Caco-2 (cell line): ENCODE results near the gene TUT4. TPM values are rescaled to one million over a fixed set of nuclear protein-coding genes. Genes with fewer than 3 reads are reported as not detected.
A peak's percentile ranks its signal among the peaks of the same experiment; 100 is the strongest.

Experiments used
- BruUV-seq: library from RNA; stranded (reverse); fragments of 400-500 nt; replicated peaks from 2 replicates; lab custom pipeline; 2021; lab: Mats Ljungman, UMichigan
- CTCF ChIA-PET: fragments of 300-600 bp; sonication (Branson Sonifier 250); formaldehyde crosslinking; loops from one replicate; lab custom pipeline; 2022; ENCODE audit warnings: antibody characterized with exemption; lab: Charles Lee
- POLR2A ChIA-PET: fragments of 300-600 bp; sonication (Branson Sonifier 250); formaldehyde crosslinking; loops from one replicate; lab custom pipeline; 2022; ENCODE audit warnings: antibody characterized with exemption; lab: Charles Lee
- DNase-seq, 2 experiments: peaks; one replicate each; pipeline versions ENCODE4 v3.0.0 to v3.0.0-alpha.2; 2020 to 2022
- H3K27me3 ChIP-seq: replicated peaks from 2 replicates; pipeline ENCODE4 v1.6.0; 2011; ENCODE audit warnings: low read length; ENCODE audit not compliant: control insufficient read depth, insufficient read depth
- H3K36me3 ChIP-seq: 2 replicates; pipeline ENCODE4 v1.5.1; 2011; ENCODE audit warnings: low read length; ENCODE audit not compliant: control insufficient read depth, insufficient read depth
- H3K4me1 ChIP-seq: fragments of 250-450 bp; sonication (Bioruptor Pico); 2 replicates; pipeline ENCODE4 v1.5.1; 2020; ENCODE audit warnings: mild to moderate bottlenecking
- H3K4me3 ChIP-seq: 2 replicates; pipeline ENCODE4 v1.5.1; 2011; ENCODE audit warnings: low read depth, mild to moderate bottlenecking, control low read depth, low read length
- H3K9me3 ChIP-seq: fragments of 250-450 bp; sonication (Bioruptor Pico); 2 replicates; pipeline ENCODE4 v1.5.1; 2020; ENCODE audit warnings: mild to moderate bottlenecking, moderate library complexity
- H3K27ac Mint-ChIP-seq: one replicate; pipeline ENCODE4 v1.8.0; 2022; ENCODE audit warnings: mixed read lengths; ENCODE audit not compliant: unreplicated experiment
- H3K27me3 Mint-ChIP-seq: one replicate; pipeline ENCODE4 v1.8.0; 2022; ENCODE audit warnings: mixed read lengths; ENCODE audit not compliant: insufficient read depth, unreplicated experiment
- H3K36me3 Mint-ChIP-seq: one replicate; pipeline ENCODE4 v1.8.0; 2022; ENCODE audit warnings: mild to moderate bottlenecking, mixed read lengths; ENCODE audit not compliant: insufficient read depth, unreplicated experiment
- H3K4me1 Mint-ChIP-seq: one replicate; pipeline ENCODE4 v1.8.0; 2022; ENCODE audit warnings: low read depth, mixed read lengths; ENCODE audit not compliant: unreplicated experiment
- H3K4me3 Mint-ChIP-seq: one replicate; pipeline ENCODE4 v1.8.0; 2022; ENCODE audit warnings: mild to moderate bottlenecking, moderate library complexity, mixed read lengths; ENCODE audit not compliant: unreplicated experiment
- H3K9me3 Mint-ChIP-seq: one replicate; pipeline ENCODE4 v1.8.0; 2022; ENCODE audit warnings: mixed read lengths; ENCODE audit not compliant: unreplicated experiment
- CTCF ChIP-seq, 2 experiments: fragments of 200-600 bp in 1 of 2; IDR thresholded peaks; 1 replicate in 1 of 2; 2 replicates in 1 of 2; pipeline versions ENCODE4 v1.5.1 to v1.8.0; 2011 to 2022; ENCODE audit warnings: antibody characterized with exemption in 1 of 2, control low read depth in 1 of 2, inconsistent platforms in 1 of 2, low read depth in 1 of 2, low read length in 1 of 2, mild to moderate bottlenecking in 1 of 2, moderate library complexity in 1 of 2; ENCODE audit not compliant: insufficient read depth in 1 of 2, severe bottlenecking in 1 of 2, unreplicated experiment in 1 of 2
- intact Hi-C: fragments of 100-400 bp; cut with micrococcal nuclease; formaldehyde crosslinking; loops from one replicate; pipeline ENCODE4 v1.10.0; 2022; ENCODE audit not compliant: unreplicated experiment
- total RNA-seq: library from RNA; stranded (reverse); gene quantifications from 2 replicates; pipeline ENCODE4 v1.2.3, GENCODE V29; 2022

Gene TUT4
- total RNA-seq, 1 experiment from 2014 or later = 54.9 TPM

- peaks cover 2% of the 10 kb centered on the region; the same call in 1 of the 2 replicates for H3K36me3 ChIP-seq
- peaks cover 45% of the 10 kb centered on the region for H3K36me3 Mint-ChIP-seq
- peak overlapping the region; percentile 91 for H3K27ac Mint-ChIP-seq
- H3K9me3 ChIP-seq = no peaks in the 10 kb centered on the region
- no peaks in the 10 kb centered on the region for H3K9me3 Mint-ChIP-seq
- POLR2A ChIA-PET = interaction anchor here (0.6 to 2.7 kb wide), 7 partner anchors 9 to 793 kb away, joined by 3 to 14 read pairs (median 4); partner anchors contain the start of genes CC2D1B and TUT4
- CTCF ChIA-PET = interaction anchor here (0.6 to 1.5 kb wide), 4 partner anchors 25 to 283 kb away, joined by 4 to 7 read pairs (median 6); no protein-coding TSS in a partner anchor
- H3K4me3 Mint-ChIP-seq = peak overlapping the region; percentile 87
- H3K27me3 Mint-ChIP-seq = no peaks in the 10 kb centered on the region
- H3K27me3 ChIP-seq = no peaks in the 10 kb centered on the region
- H3K4me1 ChIP-seq = peaks cover 17% of the 10 kb centered on the region
- DNase-seq = peak; percentile 31 to 40
- no peaks in the 10 kb centered on the region for H3K4me1 Mint-ChIP-seq
- H3K4me3 ChIP-seq = peak overlapping the region; percentile 60
- TSS peak; percentile 61 for BruUV-seq
- intact Hi-C loops = loop anchor here (1.0 to 5.0 kb wide), 2 partner anchors 37 to 284 kb away; partner anchors contain the start of gene CC2D1B
- no peak for TF ChIP-seq CTCF (IDR thresholded peaks at IDR 0.05; ENCODE audit: insufficient read depth in 1 of 2, low read depth in 1 of 2, low read length in 1 of 2, severe bottlenecking in 1 of 2, unreplicated experiment in 1 of 2)
Measured at GRCh38 chr1:52403566-52404115, 149.3 kb downstream of the TUT4 start.

- no peaks in the 10 kb centered on the region for H3K36me3 ChIP-seq
- ChIA-PET CTCF (no interaction called here), POLR2A (no interaction called here)
- TF ChIP-seq CTCF (IDR thresholded peaks at IDR 0.05; ENCODE audit: insufficient read depth in 1 of 2, low read depth in 1 of 2, low read length in 1 of 2, severe bottlenecking in 1 of 2, unreplicated experiment in 1 of 2) = no peak
- H3K4me3 ChIP-seq = peak overlapping the region; percentile 60
- no peaks in the 10 kb centered on the region for H3K27me3 Mint-ChIP-seq
- H3K4me1 ChIP-seq = peaks cover 17% of the 10 kb centered on the region
- H3K9me3 Mint-ChIP-seq = no peaks in the 10 kb centered on the region
- DNase-seq = no peak
- no peaks in the 10 kb centered on the region for H3K4me1 Mint-ChIP-seq
- peak overlapping the region; percentile 91 for H3K27ac Mint-ChIP-seq
- BruUV-seq = no TSS peak
- peak overlapping the region; percentile 87 for H3K4me3 Mint-ChIP-seq
- intact Hi-C loops = loop anchor here (5.0 kb wide), 1 partner anchor 284 kb away; no protein-coding TSS in a partner anchor
- peaks cover 41% of the 10 kb centered on the region for H3K36me3 Mint-ChIP-seq
- no peaks in the 10 kb centered on the region for H3K27me3 ChIP-seq
- H3K9me3 ChIP-seq = no peaks in the 10 kb centered on the region
Measured at GRCh38 chr1:52402860-52403240, 150.0 kb downstream of the TUT4 start.

- Histone ChIP-seq H3K4me1 (peaks cover 9% of the 10 kb centered on the region; the same call in 1 of the 2 replicates), H3K36me3 (no peaks in the 10 kb centered on the region), H3K9me3 (no peaks in the 10 kb centered on the region), H3K4me3 (no peak overlapping the region), H3K27me3 (no peaks in the 10 kb centered on the region)
- ChIA-PET CTCF (interaction anchor here (0.6 kb wide), 1 partner anchor 269 kb away, joined by 3 read pairs; no protein-coding TSS in a partner anchor), POLR2A (no interaction called here)
- H3K4me3 Mint-ChIP-seq = no peak overlapping the region
- BruUV-seq = no TSS peak
- intact Hi-C loops = loop anchor here (5.0 kb wide), 1 partner anchor 287 kb away; no protein-coding TSS in a partner anchor
- no peak for TF ChIP-seq CTCF (IDR thresholded peaks at IDR 0.05; ENCODE audit: insufficient read depth in 1 of 2, low read depth in 1 of 2, low read length in 1 of 2, severe bottlenecking in 1 of 2, unreplicated experiment in 1 of 2)
- H3K27ac Mint-ChIP-seq = no peak overlapping the region
- H3K9me3 Mint-ChIP-seq = no peaks in the 10 kb centered on the region
- H3K4me1 Mint-ChIP-seq = no peaks in the 10 kb centered on the region
- no peak for DNase-seq
- H3K36me3 Mint-ChIP-seq = peaks cover 42% of the 10 kb centered on the region
- no peaks in the 10 kb centered on the region for H3K27me3 Mint-ChIP-seq
Measured at GRCh38 chr1:52400131-52400530, 152.8 kb downstream of the TUT4 start.
